Suppressor macrophage treated with lipopolysaccharide for 4 hours (primary cell): ENCODE results near the gene FNDC1.

ENCODE experiments used
- DNase-seq: peaks from one replicate; pipeline ENCODE4 v3.0.0-alpha.2; 2020

Gene FNDC1

DNA sequence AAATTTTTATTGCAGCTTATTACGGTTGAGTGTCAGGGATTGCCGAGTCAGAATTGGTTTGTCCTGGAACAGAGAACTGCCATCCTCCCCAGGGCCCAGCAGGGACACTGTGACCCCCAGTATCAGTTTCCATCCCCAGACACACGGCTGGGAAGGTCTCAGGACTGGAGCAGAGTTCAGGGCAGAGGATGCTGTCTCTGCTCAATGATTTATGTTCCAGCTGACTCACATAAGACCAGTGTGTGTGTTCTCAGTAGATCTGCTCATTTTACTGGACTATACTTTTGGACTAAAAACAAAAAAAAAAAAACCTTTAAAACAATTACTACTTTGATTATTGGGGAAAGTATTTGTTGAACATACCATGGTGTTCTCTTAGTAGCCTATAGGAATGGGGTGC lies 44.2 kb downstream of the FNDC1 start:
- no peak for DNase-seq

DNA sequence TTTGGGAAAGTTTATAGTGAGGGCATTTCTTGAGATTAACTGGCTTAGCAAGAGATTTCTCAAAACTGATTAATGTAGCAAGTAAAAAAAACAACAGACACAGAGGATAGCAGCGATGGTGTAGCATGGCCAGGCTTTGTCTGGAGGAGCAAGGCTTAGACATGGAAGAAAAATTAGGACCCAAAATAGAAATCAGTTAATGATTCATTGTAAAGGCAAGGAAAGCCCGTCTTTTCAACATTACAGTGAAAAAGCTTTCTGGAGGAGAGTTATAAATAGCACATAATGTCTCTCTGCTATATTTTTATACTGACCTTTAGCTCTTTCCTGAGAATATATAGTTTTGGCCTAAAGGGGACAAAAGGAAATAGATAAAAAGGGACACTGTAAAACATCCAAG lies 45.1 kb downstream of the FNDC1 start:
- no peak for DNase-seq

DNA sequence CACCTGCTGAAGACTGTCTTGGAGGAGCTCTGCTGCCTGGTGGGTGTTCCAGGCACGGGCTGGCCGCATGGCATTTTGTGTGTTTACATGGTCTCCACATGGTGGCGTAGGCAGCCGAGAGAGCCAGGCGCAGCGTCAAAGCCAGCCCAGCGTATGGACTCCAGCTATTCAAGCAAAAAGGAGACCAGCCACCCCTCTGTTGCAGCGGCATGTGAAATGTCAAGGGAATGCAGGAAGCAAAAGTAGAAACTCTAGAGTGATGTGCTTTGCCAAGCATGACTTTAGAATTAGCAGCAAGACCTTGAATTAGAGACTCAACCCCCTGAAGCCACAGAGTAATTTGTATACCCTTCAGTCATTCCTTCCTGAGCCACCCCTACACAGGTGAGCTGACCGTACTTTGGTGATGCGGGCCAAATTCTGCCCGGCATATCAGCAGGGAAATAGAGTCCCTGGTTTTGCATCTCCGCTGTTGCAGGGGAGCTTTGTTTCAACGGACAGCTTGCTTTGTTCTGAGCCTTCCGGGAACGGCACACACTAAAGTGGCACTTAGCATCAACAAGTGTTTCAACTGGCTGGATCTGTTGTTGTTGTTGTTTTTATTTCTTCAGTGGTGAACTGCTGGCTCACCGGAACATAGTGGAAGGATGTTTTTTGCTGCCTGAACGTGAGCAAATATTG lies 48.5 kb downstream of the FNDC1 start:
- peak; percentile 21 for DNase-seq

DNA sequence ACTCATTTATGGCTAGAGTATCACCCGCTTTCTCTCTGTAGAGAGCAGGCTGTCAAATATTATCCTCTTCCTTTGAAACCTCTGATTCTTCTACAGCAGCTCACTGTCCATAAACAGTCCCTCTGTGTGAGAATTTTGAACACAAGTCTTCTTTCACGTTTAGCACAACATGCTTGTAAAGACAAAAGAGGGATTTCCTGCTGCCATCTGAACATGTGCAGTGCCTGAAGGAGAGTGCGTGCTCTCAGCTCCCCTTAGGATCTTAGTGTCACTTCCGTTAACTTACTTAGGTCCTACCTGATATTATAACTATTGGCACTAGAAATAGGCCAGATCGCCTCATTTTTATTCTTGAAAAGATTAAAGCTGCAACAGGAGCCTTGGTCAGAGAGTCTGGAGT lies 50.9 kb downstream of the FNDC1 start:
- no peak for DNase-seq

DNA sequence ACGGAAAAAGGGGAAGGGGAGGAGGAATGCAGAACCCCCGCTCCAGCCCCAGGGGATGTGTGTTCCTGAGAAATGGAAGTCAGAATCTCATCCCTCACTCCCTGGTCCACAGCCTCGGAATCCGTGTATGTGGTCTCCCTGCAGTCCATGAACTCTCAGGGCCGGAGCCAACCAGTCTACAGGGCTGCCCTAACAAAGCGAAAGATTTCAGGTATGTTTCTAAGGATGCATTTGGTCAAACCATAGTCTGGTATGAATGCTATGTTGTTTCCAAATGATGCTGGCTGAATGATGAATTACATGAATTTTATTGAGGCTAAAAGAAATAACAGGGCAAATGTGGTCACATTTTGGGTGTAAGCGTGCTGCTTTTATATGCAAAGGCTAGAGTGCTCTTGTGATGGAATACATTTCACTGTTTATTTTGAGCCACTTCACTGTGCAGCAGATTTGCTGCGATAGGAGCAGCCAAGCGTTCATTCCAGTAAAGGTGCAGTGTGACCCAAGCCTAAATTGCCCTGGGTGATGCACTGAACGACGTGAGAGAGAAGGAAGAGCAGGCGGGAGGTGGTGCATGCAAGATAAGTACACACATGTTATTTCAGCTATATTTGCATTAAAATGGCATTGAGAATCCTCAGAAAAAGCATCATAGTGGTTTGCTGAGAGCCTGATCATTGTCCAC lies 52.4 kb downstream of the FNDC1 start:
- DNase-seq, result no peak

DNA sequence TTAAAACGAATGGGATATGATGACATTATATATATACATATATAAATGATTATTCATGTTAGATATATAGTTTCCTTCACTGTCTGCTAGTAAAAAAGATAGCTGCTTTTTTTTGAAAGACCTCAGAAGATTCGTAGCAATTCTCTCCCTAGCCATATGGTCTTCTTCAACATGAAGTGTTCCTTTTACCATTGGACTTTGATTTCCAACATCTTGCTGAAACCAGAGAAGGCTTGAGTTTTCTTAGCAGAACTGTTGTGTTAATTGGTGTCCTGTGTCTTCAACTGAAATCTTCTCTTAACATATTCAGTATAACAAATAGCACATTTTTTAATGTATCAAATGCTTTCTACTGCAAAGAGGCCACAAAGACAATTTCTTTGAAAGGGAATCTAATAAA lies 55.3 kb downstream of the FNDC1 start:
- DNase-seq, result no peak

DNA sequence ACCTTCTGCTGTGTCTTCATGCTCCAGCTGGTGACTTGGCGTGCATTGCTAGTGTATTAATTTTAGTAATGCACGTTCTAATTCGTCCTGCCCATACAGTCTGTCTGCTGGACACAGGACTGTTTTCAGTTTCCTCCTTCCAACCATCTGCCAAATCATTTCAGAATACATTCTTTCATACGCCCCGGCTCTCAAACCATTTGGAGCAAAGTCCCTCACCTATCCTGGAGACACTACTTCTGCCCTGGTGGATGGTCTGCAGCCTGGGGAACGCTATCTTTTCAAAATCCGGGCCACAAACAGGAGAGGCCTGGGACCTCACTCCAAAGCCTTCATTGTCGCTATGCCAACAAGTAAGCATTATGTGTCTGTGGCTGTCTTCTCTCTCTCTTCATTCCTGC lies 60.5 kb downstream of the FNDC1 start:
- no peak for DNase-seq

DNA sequence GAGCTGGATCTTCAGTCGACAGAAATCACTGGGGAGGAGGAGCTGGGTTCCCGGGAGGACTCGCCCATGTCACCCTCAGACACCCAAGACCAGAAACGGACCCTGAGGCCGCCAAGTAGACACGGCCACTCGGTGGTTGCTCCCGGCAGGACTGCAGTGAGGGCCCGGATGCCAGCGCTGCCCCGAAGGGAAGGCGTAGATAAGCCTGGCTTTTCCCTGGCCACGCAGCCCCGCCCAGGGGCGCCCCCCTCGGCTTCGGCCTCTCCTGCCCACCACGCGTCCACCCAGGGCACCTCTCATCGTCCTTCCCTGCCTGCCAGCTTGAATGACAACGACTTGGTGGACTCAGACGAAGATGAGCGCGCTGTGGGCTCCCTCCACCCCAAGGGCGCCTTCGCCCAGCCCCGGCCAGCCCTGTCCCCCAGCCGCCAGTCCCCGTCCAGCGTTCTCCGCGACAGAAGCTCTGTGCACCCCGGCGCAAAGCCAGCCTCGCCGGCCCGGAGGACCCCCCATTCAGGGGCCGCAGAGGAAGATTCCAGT lies 63.0 kb downstream of the FNDC1 start:
- no peak for DNase-seq

DNA sequence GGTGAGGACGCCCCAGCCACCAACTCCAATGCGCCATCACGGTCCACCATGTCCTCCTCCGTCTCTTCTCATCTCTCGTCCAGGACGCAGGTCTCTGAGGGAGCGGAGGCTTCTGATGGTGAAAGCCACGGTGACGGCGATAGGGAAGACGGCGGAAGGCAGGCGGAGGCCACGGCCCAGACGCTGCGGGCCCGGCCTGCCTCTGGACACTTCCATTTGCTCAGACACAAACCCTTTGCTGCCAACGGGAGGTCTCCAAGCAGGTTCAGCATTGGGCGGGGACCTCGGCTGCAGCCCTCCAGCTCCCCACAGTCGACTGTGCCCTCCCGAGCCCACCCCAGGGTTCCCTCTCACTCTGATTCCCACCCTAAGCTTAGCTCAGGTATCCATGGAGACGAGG lies 63.6 kb downstream of the FNDC1 start:
- no peak for DNase-seq

DNA sequence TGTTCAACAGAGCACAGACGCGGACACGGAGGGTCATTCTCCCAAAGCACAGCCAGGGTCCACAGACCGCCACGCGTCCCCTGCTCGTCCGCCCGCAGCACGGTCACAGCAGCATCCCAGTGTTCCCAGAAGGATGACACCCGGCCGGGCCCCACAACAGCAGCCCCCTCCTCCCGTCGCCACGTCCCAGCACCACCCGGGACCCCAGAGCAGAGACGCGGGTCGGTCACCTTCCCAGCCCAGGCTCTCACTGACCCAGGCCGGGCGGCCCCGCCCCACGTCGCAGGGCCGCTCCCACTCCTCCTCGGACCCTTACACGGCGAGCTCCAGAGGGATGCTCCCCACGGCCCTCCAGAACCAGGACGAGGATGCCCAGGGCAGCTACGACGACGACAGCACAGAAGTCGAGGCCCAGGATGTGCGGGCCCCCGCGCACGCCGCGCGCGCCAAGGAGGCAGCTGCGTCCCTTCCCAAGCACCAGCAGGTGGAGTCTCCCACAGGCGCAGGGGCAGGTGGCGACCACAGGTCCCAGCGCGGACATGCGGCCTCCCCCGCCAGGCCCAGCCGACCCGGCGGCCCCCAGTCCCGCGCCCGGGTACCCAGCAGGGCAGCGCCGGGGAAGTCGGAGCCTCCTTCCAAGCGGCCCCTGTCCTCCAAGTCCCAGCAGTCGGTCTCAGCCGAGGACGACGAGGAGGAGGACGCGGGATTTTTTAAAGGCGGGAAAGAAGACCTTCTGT lies 64.3 kb downstream of the FNDC1 start:
- no peak for DNase-seq

DNA sequence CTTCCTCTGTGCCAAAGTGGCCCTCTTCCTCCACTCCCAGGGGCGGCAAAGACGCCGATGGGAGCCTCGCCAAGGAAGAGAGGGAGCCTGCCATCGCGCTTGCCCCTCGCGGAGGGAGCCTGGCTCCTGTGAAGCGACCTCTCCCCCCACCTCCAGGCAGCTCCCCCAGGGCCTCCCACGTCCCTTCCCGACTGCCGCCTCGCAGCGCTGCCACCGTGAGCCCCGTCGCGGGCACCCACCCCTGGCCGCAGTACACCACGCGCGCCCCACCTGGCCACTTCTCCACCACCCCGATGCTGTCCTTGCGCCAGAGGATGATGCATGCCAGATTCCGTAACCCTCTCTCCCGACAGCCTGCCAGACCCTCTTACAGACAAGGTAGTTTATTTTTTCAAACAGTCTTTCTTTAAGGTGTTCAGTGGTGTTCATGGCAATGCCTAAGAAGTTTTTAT lies 64.9 kb downstream of the FNDC1 start:
- DNase-seq, result no peak

DNA sequence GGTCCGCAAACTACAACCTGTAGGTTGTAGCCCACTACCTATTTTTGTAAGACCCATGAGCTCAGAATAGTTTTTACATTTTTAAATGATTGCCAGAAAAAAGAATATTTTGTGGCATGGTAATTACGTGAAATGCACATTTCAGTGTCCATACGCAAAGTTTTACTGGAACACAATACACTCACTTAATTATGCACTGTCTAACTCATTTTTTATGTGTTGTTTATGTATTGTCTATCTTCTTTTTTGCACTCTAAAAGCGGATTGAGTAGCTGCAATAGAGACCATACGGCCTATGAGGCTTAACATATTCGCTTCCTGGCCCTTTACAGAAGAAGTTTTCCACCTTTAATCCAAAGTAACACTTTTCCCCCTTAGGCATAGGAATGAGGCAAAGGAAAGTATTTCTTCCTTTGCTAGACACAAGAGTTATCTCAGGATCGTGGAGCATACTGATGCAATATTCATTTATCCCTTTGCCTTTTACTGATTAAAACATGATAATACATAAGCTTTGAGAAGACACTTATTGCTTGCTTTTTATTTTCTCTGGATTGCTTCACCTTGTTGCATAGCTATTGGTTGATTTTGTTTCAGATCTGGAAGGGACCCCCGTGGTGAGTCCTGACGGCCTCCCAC lies 69.8 kb downstream of the FNDC1 start:
- no peak for DNase-seq

DNA sequence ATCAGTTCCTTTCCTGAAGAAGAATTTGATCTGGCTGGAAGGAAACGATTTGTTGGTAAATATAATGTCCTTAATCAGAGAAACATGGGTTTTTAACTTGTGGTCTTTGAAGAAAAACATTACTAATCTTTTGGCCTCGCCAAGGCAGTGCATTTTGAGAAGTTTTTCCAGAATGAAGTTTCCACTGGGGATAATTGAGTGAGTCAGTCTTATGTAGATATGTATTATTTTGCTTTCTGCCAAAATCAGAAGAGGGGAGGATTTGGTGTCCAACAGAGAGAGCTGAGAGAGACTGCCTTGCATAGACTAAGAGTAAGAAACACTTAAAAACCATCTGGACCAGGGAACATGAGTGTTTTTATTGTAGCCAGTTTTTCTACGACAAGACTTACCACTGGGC lies 79.9 kb downstream of the FNDC1 start:
- no peak for DNase-seq

DNA sequence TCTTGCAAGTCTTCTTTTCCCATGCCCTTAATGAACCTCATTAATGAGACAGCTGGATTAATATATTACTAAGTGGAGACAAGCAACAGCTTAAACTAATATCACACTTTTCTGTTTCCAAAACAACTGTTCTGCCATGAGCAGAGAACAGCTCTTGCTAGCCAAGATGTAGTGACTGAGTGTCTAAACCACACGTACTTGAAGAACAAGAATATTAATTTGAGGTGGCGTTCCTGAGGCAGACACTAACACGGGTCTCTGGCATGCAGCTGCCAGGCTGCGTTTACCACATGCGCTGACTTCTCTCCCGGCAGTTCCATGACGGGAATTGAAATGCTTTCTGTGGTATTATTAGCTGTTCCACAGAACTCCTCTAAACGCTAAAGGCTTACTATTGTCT lies 80.6 kb downstream of the FNDC1 start:
- no peak for DNase-seq

DNA sequence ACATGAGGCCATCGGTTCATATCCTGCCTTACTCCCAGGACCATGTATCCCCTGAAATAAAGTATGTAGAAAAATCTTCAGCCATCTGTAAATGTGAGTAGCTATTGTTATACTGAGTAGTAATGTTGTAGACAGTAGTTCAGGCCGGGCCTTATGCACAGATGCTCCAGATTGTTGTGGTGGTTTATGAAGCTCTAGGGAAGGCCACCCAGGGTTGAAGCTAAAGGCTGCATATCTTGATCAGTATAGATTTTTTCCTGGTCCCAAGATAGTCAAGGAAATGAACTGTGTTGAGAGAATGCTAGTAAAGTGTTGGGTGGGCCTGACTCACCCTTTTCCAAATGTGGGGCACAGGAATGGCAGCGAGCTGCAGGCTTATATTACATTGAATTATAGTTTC lies 81.4 kb downstream of the FNDC1 start:
- no peak for DNase-seq

DNA sequence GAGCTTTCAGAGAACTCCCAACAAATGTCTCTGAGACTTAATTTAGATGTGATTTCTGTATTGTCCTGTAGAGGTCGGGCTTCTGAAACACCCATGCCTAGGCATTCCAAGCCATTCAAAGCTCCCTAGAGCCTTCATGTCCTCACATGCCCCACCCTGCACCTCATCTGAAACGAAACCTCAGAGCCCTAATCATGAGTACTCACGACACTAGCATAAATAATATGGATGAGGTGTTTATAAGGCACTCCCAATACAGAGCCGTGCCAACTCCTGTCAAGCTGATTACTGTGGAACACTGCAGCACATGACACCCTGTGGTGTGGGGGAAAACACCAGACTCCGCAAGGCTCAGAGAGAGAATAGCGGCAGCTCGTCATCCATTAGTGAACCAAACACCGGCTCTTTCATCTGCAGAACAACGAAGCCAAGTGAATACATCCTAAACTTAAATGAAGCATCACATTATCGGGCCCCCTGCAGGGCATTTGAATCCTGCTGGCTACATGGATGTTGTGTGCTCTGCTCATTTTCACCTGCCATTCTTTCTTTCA lies 83.8 kb downstream of the FNDC1 start:
- peak; percentile 53 for DNase-seq

DNA sequence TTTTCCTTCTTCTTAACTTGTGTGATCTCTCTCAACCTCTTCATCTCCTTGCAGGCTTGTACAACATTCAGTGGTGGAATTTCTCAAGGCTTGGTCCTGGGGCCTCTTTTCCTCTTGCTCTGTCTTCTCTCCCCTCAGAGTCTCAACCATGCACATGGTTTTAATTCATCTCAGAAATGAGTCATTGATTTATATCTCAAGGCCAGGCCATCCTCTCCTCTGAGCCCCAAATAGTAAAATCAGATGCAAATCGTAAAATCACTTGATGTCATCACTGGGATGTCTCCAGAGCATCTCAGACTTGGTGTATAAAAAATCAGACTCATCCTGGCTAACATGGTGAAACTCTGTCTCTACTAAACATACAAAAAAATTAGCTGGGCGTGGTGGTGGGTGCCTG lies 85.0 kb downstream of the FNDC1 start:
- no peak for DNase-seq

DNA sequence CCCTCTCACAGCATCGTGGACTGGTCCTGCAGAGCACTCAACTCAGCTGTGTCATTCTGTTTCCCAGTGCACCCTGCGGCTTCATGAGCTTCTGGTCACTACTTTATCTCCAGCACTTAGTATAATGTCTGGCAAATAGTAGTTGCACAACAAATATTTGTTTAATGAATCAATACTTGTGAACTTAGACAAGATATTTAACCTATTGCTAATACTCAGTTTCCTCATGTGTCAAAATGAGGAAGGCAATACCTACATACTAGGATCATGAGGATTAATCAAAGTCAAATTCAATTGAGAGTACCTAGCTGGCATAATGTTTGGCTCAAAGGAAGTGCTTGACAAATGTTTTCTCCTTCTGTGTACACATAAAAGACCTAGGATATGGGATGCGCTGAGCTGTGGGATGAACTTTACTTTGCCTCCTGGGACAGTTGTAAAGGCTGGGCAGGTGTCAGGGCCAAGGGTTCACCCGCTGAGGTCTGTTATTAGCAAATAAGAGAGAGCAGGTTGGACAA lies 86.3 kb downstream of the FNDC1 start:
- no peak for DNase-seq

DNA sequence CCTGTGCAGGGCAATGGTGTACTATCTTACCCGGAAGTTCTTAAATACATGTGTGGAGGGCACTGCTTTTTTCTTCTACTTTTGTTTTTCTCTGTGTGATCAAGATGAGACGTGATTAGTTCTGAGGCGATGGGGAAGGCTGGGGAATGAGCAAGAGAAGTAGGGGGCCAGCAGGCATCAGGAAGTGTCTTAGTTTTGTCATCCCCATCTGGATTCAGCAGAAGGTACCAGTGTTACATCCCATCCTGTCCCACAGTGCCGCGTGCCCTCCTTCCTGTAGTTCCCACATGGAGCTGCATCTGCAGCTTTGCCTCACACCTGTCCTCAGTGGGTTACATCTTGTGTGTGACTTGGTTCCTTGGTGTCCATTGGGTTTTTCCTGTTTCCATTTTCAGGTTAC lies 86.9 kb downstream of the FNDC1 start:
- DNase-seq, result no peak

DNA sequence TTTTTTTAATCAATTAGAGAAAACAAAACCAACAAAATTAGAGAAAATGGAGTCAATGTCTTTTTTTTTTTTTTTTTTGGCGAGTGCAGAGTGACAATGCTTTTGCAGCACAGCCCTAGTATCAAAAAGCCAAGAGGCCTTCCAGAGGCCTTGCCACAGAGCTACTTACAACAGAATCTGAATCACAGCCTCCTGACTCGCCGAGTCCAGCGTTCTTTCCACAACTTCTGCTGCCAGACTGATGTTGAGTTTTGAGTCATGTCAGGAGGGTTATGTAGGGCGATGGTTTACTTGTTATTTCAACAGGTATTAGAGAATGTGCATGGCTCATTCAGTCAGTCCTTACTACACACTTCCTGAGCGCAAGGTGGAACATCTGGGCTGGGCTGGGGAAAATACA lies 88.6 kb downstream of the FNDC1 start:
- DNase-seq, result peak; percentile 3

DNA sequence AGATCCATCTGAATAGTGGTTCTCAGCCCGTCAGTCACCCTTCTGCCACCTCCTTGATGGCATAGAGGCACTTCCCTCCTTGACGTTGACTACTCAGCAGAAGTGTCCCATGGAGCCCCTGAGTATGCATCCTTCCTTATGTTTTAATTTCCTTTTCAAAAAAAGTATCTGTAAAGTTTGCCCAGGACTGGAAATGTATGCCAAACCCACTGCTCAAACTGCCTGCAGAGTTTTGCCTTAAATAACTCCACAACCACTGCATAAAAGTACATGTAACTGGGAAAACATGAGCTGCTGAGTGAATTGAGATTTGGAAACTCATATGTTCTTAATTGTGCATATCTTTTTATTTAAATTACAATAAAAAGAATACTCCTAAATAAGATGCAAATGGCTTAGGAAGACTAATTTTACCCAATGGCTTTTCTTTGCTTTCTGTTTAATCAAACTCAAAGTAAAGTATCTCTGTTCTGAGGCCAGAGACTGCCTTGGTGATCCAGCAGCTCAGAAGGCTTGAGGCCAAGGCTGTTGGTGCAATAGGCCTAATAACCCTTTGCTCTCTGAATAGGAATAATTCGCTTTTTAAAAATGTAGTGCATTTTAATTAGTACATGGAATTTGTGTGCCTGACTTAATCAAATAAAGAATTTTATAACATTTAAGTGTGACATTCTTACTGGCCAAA lies 90.4 kb downstream of the FNDC1 start:
- no peak for DNase-seq

DNA sequence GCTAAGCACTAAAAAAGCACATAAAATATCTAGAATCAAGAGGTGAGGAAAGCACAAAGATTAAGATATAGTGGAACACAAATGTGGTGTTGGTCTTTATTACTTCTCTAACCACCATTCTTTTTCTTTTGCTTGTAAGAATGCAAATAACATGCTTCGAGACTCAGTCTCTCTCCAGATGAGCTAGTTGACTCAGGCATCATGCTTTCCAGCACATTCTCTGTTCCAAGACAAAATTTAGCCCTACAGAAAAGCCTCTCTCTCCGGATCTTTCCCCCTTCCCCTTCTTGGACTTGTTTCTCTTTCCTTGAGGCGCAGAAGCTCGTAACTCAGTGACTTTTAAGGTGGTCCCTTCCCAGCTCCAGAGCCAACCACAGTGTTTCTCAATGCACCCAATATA lies 91.0 kb downstream of the FNDC1 start:
- no peak for DNase-seq
